IPS-11a (cell line): ENCODE measurements around the gene MBL2.

Experiments
- H3K4me3 ChIP-seq: one replicate; pipeline ENCODE4 v1.5.1; 2013; ENCODE audit warnings: low read depth, low read length, control low read depth

The MBL2 gene

DNA sequence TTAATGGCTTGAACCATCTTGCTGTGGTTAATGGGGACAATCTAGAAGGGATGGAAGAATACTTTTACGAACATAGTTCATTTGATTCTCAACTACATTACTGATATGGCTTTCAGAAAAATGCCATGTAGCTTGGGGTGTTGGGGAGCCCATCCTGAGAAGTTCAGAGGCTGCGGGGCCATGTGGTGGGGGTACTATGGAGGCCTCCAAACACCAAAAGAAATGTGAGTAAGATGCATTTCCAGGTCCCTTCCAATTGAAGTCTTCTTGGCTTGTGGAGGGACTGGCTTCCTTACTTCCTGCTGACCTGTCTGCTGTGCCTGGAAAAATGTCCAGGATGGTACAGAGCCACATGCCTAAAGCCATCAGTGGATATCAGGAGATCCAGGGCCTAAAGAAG is 1.6 kb upstream of the MBL2 start:
- no peak overlapping the region for H3K4me3 ChIP-seq

- H3K4me3 ChIP-seq, result no peak overlapping the region
These were observed 794 bp downstream of the MBL2 start for GRCh38 chr10:52771534-52772445.

DNA sequence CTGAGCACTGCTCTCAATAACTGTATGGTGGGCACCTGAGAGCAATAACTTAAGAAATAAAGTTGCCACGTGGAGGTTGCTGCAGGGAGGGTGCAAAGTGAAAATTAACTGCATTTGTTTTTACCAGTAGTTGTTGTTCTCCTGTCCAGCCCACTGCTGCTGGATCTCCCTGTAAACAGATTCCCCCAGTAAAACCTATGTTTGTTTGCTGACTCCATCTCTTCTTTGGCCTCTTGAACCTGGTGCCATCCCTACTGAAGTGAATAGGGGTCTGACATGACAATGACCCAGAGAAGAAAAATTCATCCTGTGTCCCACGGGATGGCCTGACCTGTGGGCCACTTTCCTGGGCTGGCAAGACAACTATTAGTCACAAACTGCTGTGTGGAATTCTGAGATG is 1.7 kb downstream of the MBL2 start:
- no peak overlapping the region for H3K4me3 ChIP-seq

GRCh38 chr10:52769966-52770365 is 2.6 kb downstream of the MBL2 start:
- no peak overlapping the region for H3K4me3 ChIP-seq

DNA sequence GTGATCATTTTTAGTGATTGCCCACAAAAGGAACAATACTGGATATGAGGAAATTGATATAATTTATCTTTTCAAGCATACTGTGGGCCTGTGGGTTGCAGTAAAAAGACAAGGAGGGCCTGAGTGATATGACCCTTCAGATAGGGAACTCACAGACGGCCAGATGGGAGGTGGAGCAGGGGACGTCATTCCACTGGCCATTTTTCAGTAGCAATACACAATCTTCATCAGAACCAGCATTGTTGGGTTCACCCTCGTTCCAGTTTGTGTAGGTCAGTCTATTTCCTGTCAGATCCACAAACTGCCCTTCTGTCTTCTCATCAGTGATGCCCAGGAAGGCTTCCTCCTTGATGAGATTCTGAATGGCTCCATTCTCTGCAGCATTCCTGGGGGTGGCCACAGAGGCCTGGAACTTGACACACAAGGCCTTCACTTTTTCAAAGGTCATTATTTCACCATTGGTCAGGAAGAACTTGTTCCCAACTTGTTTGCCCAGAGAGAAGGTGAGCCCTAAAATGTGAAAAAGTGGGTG is 4.5 kb downstream of the MBL2 start:
- H3K4me3 ChIP-seq, result no peak overlapping the region

- no peak overlapping the region for H3K4me3 ChIP-seq
These were observed 10.5 kb downstream of the MBL2 start for GRCh38 chr10:52762088-52762487.

- no peak overlapping the region for H3K4me3 ChIP-seq
These were observed 13.4 kb downstream of the MBL2 start for GRCh38 chr10:52759154-52759553.

- H3K4me3 ChIP-seq, result no peak overlapping the region
These were observed 14.2 kb downstream of the MBL2 start for GRCh38 chr10:52758406-52758805.

DNA sequence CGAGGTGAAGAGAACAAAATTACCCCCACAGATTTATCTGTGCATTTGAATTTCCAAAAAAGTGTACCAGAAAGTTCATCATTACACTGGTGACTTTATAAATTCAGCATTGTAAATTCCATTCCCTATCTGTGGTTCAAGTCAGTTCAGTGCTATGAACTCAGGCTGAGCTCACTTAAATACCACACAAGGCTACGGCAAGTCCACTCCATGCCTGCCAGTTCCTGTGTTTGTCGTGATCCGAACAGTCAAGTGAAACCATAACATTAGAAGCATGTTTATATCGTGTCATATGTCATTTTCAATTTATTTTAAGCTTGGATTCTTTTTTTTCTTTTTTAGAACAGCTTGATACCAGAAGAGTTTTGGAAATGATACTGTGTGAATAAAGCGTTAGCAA is 14.8 kb downstream of the MBL2 start:
- H3K4me3 ChIP-seq, result no peak overlapping the region

DNA sequence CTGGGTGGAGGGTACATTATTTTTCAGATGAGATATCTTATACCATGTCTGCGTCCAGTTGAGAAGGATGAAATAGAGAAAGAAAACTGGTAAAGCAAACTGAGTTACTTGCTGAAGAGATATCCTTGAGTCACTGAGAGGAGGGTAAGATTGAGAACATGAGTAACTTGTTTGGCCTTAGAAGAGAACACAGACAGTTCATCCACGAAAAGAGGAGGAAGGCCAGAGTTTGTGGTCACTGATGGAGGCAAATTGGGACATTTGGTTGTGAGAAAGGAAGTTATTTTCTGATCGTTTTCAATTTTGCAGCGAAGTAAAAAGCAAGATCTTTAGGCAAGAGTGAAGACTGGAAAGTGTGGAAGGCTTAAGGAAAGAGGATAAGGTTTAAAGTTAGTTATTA is 15.6 kb downstream of the MBL2 start:
- no peak overlapping the region for H3K4me3 ChIP-seq

GRCh38 chr10:52756295-52756694 is 16.3 kb downstream of the MBL2 start:
- no peak overlapping the region for H3K4me3 ChIP-seq

DNA sequence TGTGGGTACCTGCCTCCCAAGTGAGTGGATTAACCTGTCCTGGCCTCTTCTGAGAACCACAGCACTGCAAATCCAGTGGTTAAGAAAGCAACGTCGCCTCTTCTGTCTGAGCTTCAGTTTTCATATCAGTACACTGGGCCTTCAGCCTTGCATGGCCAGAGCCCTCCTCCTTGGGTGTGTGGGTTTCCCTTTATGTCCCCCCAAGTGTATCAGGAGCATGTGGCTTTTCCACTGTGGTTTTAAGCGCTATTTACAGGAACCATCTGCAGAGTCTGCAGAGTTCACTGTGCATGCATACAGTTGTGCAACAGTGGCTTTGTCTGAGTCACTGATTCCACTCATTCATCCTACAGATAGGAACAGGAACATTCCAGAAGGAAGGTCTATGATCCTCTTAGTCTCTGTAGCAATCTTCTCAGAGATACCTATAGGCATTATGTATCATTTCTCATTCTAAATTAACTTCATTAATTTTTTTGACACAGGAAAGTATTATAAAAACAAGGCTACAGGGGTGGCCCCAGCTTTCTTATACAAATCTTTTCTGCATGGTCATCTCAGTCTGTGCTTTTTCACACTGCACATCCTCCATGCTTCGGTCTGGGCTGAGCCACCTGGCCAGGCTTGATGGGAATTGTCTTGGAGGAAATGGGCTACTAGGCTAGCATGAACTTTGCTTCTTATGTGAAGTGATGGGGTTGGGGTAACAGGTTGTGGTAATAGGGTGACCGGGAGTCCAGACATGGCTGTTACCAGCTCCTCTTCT is 17.1 kb downstream of the MBL2 start:
- H3K4me3 ChIP-seq, result no peak overlapping the region

- no peak overlapping the region for H3K4me3 ChIP-seq
These were observed 19.7 kb downstream of the MBL2 start for GRCh38 chr10:52752801-52753445.

GRCh38 chr10:52752261-52752660 is 20.3 kb downstream of the MBL2 start:
- no peak overlapping the region for H3K4me3 ChIP-seq

DNA sequence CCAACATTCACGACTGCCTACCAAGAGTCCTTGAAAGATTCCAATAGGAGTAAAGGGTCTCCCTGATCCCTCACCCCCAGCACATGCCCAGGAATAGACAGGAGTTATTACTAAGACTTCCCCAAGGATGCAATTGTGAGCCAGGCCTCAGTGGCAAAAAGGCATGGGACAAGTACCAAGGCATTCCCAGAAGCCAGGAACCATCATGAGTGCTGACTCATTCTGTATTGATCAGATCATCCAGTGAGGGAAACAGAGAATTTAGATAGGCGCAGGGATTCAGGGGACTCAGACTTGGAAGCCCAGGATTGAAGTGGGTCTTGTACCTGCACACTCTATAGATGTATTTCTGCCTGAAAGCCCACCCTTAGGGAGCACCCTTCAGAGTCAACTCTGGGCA is 21.2 kb downstream of the MBL2 start:
- H3K4me3 ChIP-seq, result no peak overlapping the region

GRCh38 chr10:52750629-52751028 is 22.0 kb downstream of the MBL2 start:
- no peak overlapping the region for H3K4me3 ChIP-seq

GRCh38 chr10:52747694-52748093 is 24.9 kb downstream of the MBL2 start:
- no peak overlapping the region for H3K4me3 ChIP-seq

- no peak overlapping the region for H3K4me3 ChIP-seq
These were observed 26.4 kb downstream of the MBL2 start for GRCh38 chr10:52746169-52746568.

GRCh38 chr10:52744057-52744805 is 28.4 kb downstream of the MBL2 start:
- no peak overlapping the region for H3K4me3 ChIP-seq

- H3K4me3 ChIP-seq, result no peak overlapping the region
These were observed 29.9 kb downstream of the MBL2 start for GRCh38 chr10:52742731-52743130.

DNA sequence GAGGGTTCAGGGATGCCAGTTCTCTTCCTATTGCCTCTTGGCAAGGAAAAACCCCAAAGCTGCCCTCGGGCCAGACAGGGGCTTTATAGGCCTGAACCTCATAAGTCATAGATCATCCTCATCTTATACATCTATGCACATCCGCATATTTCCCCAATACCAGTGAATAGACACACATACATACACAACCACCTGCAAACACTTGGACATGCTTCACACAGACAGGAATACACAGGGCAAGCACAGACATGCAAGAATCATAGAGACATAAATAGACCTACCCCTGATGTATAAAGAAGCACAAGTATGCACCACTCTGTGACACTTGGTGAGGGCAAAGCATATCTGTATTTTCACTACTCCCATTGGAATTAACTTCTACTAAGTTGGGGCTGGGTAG is 30.7 kb downstream of the MBL2 start:
- no peak overlapping the region for H3K4me3 ChIP-seq
